TTC549 (cell line): ENCODE data around the gene TYMP.
"Not testable (repeated sequence)": the region's sequence is repeated elsewhere in the genome, so short reads cannot be mapped to it uniquely, and the experiment has no call there.

ENCODE experiments used
- FAIRE-seq: peaks from 2 replicates; lab custom pipeline; 2012; peaks lifted over from hg19 to GRCh38; lab: Jason Lieb, UNC

Gene TYMP

DNA sequence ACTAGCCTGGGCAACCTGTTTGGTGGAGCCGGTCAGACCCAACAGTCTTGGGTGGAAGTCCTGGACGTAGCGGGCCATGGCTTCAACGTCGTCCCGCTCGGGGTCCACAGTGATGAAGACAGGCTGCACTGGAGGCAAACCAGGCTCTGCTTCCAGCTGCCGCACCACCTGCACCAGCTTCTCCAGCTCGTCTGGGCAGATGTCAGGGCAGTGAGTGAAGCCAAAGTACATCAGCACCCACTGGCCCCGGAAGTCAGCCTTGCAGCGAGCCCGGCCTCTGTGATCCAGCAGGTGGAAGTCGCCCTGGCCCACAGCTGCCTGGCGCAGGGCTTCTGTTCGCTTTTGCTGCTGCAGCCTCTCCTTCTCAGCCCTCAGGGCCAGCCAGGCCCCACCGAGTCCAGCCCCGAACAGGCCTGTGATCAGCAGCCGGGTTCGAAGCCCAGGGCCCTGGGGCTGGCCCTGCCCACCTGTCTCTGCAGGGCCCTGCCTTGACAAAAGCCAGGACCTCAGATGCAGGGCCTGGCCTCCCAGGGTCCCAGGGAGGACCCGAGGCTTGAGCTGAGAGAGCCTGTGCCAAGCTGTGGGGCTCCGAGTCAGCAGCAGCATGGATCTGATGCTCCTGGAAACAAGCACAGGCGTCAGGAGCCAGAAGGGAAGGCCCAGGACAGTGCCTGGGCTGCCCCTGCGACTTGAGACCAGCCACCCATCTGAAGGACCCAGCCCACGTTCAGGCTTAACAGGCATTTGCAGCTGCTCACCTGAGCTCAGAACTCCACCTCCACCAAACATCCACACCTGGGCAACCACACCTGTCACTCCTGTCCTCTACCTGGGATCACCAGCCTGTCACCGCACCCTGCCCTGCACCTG is 5.8 kb downstream of the TYMP start:
- no peak for FAIRE-seq

- FAIRE-seq, result no peak
Measured at GRCh38 chr22:50523458-50523805, 6.4 kb downstream of the TYMP start.

GRCh38 chr22:50522806-50523438 is 6.9 kb downstream of the TYMP start:
- FAIRE-seq, result no peak

DNA sequence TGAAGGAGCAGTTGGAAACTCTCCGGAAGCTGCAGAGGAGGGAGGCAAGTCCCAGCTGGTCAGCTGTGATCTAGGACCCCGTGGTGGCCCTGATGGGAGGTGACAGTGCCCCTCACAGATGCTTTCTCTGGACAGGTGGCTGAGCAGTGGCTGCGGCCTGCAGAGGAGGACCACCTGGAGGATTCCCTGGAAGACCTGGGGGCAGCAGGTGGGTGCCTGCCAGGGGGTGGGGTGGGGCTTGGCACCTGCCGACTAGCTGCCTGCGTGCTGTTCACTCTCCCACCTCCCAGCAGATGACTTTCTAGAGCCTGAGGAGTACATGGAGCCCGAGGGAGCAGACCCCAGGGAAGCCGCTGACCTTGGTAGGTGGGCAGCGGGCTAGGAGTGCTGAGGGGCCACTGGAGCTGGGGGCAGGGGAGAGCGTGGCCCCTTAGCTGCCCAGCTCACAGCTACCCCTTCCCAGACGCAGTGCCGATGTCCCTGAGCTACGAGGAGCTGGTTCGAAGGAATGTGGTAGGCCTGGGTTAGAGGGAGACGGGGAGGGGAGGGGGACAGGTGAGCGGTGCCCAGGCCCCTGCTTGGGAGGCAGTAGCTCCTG is 7.5 kb downstream of the TYMP start:
- FAIRE-seq, result no peak

DNA sequence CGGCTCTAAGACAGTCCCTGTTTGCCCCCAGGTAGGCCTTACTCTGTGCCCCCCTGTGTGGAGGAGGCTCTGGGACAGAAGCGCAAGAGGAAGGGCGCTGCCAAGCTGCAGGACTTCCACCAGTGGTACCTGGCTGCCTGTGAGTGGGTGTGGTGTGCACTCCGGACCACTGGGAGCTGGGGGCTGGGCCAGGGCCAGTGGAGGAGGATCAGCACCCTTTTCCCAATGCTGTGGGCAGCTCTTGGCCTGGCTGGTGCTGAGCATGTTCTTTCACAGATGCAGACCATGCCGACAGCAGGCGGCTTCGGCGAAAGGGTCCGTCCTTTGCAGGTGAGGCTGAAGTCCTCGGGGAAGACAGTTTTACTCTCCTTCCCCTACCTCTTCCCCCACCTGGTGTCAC is 8.1 kb downstream of the TYMP start:
- FAIRE-seq, result no peak

DNA sequence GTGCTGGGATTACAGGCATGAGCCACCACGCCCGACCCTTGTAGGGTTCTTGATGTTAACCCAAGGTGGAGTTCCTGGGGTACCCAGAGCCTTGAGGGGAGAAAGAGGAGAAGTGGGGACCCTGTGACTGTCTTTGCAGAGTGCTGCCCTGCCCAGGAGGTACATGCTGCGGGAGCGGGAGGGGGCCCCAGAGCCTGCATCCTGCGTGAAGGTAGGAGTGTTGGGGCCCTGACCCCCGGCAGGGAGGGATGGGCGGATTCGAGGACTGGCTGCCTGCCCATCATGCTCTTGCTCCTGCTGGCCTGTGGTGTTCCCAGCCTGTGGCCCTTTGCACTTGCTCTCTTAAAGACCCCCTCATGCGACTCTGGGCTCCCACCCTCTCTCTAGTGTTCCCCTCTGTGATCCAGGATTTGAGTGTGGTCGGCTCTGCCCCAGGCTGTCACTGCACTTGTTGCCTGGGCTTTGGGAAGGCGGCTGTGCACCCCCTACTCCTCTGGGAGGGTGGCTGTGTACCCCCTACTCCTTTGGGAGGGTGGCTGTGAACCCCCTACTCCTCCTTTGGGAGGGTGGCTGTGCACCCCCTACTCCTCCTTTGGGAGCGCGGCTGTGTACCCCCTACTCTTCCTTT is 8.9 kb downstream of the TYMP start:
- no peak for FAIRE-seq

DNA sequence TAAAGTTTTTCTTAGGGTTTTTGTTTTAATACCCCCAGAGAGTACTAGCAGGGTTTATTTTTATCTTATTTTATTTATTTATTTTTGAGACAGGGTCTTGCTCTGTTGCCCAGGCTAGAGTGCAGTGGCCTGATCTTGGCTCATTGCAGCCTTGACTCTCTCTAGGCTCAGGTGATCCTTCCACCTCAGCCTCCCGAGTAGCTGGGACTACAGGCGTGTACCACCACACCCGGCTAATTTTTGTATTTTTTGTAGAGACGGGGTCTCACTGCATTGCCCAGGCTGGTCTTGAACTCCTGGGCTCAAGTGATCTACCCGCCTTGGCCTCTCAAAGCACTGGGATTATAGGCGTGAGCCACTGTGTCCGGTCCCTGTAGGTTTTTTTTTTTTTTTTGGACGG is 9.6 kb downstream of the TYMP start:
- not testable (repeated sequence) for FAIRE-seq

GRCh38 chr22:50519151-50519550 is 10.7 kb downstream of the TYMP start:
- FAIRE-seq, result no peak

- no peak for FAIRE-seq
Measured at GRCh38 chr22:50518606-50519005, 11.2 kb downstream of the TYMP start.

GRCh38 chr22:50517495-50518260 is 12.1 kb downstream of the TYMP start:
- no peak for FAIRE-seq

GRCh38 chr22:50516891-50517290 is 12.9 kb downstream of the TYMP start:
- no peak for FAIRE-seq

DNA sequence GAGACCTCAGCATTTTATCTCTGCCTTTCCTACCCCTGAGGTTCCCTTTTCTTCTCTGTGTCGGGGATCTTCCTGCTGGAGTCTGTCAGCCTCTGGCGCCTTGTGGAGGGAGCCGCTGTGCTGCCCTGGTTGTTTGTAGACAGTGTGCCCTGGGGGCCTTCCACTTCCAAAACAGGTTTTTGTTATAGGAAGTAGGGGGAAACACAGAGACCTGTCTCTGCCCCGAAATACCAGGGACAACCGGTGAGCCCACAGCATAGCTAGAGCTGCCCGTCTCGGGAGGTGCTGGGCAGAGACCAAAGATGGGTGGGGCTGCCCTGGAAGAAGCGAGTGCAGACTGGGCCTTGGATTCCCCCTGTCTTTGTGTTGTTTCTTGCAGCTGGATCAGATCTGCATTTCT is 13.7 kb downstream of the TYMP start:
- FAIRE-seq, result no peak

GRCh38 chr22:50513175-50513574 is 16.6 kb downstream of the TYMP start:
- FAIRE-seq, result no peak

GRCh38 chr22:50508897-50509296 is 20.9 kb downstream of the TYMP start:
- FAIRE-seq, result no peak

DNA sequence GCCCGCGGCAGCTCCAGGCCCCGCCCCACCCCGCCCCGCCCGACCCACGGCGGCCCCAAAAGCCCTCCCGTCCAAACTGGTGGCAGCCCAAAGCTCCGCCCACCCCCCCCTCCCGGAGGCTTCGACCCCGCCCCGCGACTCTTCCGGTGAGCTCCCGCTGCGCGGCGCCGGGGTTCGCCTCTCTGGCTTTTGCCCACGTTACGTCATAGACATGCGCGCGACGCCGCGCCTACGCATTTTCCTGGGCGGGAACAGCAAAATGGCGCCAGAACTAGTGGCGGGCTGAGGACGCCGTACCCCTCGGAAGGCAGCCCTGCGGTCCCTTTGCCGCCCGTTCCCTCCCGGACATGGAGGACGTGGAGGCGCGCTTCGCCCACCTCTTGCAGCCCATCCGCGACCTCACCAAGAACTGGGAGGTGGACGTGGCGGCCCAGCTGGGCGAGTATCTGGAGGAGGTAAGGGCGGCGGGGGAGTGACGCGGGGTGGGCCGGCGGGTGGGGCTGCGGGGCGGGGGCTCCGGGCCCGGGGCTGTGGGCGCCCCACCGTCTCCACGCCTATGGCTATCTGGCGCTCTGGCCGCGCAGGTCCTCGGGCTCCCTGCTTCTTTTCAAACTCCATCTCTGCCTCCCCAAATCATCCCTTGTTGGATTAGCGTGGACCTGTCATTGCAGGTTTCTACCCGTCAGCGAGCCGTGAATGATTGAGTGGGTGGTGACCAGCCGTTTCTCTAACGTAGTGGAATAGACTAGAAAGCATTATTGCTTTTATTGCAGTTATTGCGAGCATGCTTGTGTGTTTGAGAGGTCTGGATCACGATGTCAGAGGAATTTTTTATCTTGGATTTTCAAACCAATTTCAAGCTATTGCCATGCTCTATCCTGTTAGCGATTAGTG is 21.6 kb downstream of the TYMP start, which contains the start of gene NCAPH2:
NCAPH2 (plus strand) TSS at position 234 of the 894 bp plus-strand sequence; CDS start at position 348, 114 bp downstream.
- FAIRE-seq, result no peak

- FAIRE-seq, result no peak
Measured at GRCh38 chr22:50507421-50507990, 22.3 kb downstream of the TYMP start, which contains the start of gene LMF2. LMF2 (minus strand) TSS chr22:50507702; CDS start chr22:50507675, 27 bp downstream.

- no peak for FAIRE-seq
Measured at GRCh38 chr22:50506611-50507420, 23.0 kb downstream of the TYMP start.

GRCh38 chr22:50505776-50506610 is 23.8 kb downstream of the TYMP start:
- no peak for FAIRE-seq

DNA sequence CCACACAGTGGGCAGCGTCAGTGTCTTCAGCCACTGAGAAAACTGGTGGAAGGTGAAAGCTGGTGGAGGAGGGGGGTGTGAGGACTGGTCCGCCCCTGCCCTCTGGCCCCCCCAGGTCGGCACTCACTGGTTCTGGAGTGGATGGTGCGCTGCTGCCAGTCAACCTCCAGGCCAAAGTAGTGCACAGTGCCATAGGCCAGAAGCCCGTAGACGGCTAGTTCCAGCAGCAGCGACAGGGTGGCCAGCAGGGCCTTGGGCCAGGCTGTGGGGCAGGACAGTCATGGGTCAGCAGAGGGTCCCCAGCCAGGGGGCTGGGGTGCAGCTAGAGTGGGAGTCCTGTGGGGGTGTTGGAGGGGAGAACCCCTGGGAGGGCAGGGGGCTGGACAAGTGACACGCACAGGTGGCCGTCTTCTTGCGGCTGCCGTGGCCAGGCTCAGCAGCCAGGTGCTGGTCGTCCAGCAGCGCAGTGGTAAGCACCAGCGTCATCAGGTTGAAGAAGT is 24.5 kb downstream of the TYMP start:
- no peak for FAIRE-seq
